Measurements from ENCODE around the gene CSRNP3.
A peak's percentile ranks its signal among the peaks of the same experiment; 100 is the strongest.

The CSRNP3 gene

DNA sequence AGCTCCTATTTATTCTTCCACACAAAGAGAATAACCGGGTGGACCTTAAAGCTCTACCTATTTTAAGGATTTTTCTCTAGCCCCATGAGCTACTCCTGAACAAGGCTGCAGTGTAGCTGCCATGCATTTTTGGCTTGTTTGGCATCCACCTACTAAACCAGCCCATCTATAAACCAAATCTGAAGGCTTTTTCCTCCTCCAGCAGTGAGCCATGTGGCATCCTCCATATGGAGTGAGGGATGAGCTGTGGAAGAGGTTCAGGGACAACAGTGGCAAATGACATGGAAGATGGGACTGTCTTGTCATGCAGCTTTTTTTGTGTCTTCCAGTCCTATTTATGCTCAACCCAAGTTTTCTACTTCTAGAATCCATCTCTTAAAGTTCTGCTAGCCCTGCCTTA lies 224.3 kb downstream of the CSRNP3 start:
- DNase-seq: no peak

DNA sequence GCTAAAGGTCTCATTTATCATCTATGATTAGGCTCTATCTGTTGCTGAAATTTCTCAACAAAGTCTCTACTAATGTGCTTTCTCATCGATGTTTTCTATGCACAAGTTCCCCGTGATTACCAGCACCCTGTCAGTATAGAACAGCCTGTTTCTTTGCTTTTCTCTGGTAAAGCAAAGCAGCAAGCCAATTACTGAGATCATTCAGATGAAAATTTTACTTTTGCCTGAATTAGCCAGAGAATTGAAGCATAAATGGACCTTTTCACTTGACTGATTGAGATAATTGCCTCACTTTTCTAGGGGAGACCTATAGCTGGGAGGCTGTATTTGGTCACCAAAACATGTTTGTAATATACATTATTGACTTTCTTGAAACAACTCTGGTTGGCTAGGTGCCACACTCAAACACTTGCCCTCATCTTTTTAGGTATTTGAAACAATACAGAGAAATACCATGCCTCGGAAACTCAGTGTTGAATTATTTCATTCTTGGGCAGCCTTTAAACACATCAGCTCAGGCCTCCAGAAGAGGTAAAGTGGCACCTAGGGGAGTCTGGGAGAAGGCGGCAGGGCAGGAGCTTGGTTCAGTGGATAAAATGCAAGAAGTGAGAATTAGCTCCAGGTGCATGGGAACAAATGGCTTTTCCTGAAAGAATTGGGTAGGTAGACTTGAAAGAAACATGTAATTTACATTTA lies 228.4 kb downstream of the CSRNP3 start:
- no peak for DNase-seq

- DNase-seq: peak; percentile 60
Measured at GRCh38 chr2:165698444-165698884, 229.0 kb downstream of the CSRNP3 start.

GRCh38 chr2:165699946-165700345 lies 230.4 kb downstream of the CSRNP3 start:
- DNase-seq: no peak

GRCh38 chr2:165700531-165700930 lies 231.0 kb downstream of the CSRNP3 start:
- DNase-seq: no peak

DNA sequence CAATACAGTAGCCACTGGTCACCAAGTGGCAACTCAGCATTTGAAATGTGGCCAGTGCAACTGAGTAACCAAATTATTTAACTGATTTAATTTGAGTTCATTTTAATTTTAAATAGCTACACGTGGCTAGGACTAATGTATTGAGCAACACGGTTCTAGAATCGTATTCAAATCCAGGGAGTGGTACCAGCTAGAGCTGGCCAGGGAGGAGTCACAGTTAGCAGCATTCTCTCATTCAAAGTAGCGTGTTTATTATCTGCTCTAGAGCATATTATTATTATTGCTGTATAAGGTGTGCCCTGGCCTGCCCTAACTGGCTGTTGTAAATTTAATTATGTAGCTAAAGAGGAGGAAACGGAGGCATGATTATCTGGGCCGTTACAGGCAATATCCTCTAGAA lies 231.6 kb downstream of the CSRNP3 start:
- DNase-seq: no peak

GRCh38 chr2:165706960-165707487 lies 237.5 kb downstream of the CSRNP3 start:
- no peak for DNase-seq

DNA sequence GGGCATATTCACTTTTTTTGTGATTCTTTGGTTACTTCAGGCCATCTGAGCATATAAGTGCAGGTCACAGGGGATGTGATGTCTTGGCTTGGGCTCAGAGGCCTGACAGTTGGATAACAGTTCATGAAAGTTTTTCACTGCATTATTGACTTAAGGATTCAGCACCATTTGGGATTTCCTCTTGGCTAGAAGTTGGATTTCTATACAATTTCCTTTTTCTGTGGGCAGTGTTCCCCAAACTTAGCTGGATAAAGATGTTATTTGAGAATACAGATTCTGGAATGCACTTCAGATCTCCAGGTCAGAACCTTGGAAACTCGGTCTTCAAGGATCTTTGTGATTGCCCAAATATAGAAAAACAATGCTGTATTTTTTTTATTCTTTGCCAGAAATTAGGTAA lies 246.6 kb downstream of the CSRNP3 start:
- DNase-seq: no peak

DNA sequence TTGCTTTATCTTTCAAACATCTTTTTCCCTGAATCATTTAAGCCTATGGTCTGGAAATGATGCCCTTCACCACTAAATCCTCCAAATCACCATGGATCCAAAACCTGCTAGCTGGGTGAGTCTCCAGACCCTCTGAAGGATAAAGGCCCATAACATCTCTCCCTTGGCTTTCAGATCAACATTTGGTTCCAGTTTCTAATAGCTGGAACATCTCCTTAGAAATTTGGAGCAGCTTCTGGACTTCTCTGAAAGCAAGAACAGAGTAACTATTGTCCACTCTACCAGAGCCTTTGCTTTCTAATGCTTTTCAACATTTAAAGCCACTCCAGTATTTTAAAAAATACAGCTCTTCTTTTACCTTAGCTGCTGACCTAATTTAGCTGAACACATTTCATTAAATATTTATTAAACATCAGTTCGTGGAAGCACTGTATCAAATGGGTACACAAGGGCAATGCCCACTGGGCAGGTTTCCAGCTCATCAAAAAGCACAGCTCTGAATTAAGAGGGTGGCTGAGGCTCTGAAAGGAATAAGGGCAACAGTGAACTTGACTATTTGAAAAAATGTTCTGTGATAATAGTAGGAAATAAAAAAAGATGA lies 249.2 kb downstream of the CSRNP3 start:
- no peak for DNase-seq

- DNase-seq: peak; percentile 63
Measured at GRCh38 chr2:165720511-165720910, 251.0 kb downstream of the CSRNP3 start.

- DNase-seq: peak; percentile 92
Measured at GRCh38 chr2:165725421-165725820, 255.9 kb downstream of the CSRNP3 start.
